ENCODE measurements around the gene COL9A2. TPM values are rescaled to one million over a fixed set of nuclear protein-coding genes. Genes with fewer than 3 reads are reported as not detected.
A peak's percentile ranks its signal among the peaks of the same experiment; 100 is the strongest.

Gene COL9A2
- total RNA-seq, 1 experiment from 2014 or later = 3.0 TPM

- CTCF ChIA-PET = no interaction called here
- no peak for TF ChIP-seq CTCF (IDR thresholded peaks at IDR 0.05; ENCODE audit: unreplicated experiment)
- no peaks in the 10 kb centered on the region for H3K27me3 Mint-ChIP-seq (ENCODE audit: unreplicated experiment)
- H3K36me3 Mint-ChIP-seq (ENCODE audit: insufficient read depth, unreplicated experiment) = peaks cover 19% of the 10 kb centered on the region
- no peak for DNase-seq
- H3K4me1 Mint-ChIP-seq (ENCODE audit: low read depth, unreplicated experiment) = peaks cover 15% of the 10 kb centered on the region
- intact Hi-C loops (cut with micrococcal nuclease; ENCODE audit: unreplicated experiment) = no loop called here
- H3K27ac Mint-ChIP-seq (ENCODE audit: unreplicated experiment) = no peak overlapping the region
- H3K4me3 Mint-ChIP-seq (ENCODE audit: low read depth, unreplicated experiment) = peak overlapping the region; percentile 93
- no peaks in the 10 kb centered on the region for H3K9me3 Mint-ChIP-seq (ENCODE audit: low read depth, unreplicated experiment)
- no TSS peak for BruUV-seq (replicated peaks)
Measured at GRCh38 chr1:40256401-40257084, 60.5 kb downstream of the COL9A2 start.

GRCh38 chr1:40255231-40255630 is 61.9 kb downstream of the COL9A2 start:
- H3K9me3 Mint-ChIP-seq (ENCODE audit: low read depth, unreplicated experiment) = no peaks in the 10 kb centered on the region
- no peak overlapping the region for H3K4me3 Mint-ChIP-seq (ENCODE audit: low read depth, unreplicated experiment)
- DNase-seq = no peak
- H3K27ac Mint-ChIP-seq (ENCODE audit: unreplicated experiment) = no peak overlapping the region
- intact Hi-C loops (cut with micrococcal nuclease; ENCODE audit: unreplicated experiment) = no loop called here
- no peak for TF ChIP-seq CTCF (IDR thresholded peaks at IDR 0.05; ENCODE audit: unreplicated experiment)
- H3K27me3 Mint-ChIP-seq (ENCODE audit: unreplicated experiment) = no peaks in the 10 kb centered on the region
- CTCF ChIA-PET = no interaction called here
- H3K4me1 Mint-ChIP-seq (ENCODE audit: low read depth, unreplicated experiment) = peaks cover 15% of the 10 kb centered on the region
- no TSS peak for BruUV-seq (replicated peaks)
- H3K36me3 Mint-ChIP-seq (ENCODE audit: insufficient read depth, unreplicated experiment) = peaks cover 19% of the 10 kb centered on the region

GRCh38 chr1:40252601-40253000 is 64.5 kb downstream of the COL9A2 start:
- intact Hi-C loops (cut with micrococcal nuclease; ENCODE audit: unreplicated experiment) = no loop called here
- no peaks in the 10 kb centered on the region for H3K9me3 Mint-ChIP-seq (ENCODE audit: low read depth, unreplicated experiment)
- H3K4me3 Mint-ChIP-seq (ENCODE audit: low read depth, unreplicated experiment) = no peak overlapping the region
- TF ChIP-seq CTCF (IDR thresholded peaks at IDR 0.05; ENCODE audit: unreplicated experiment) = no peak
- CTCF ChIA-PET = no interaction called here
- DNase-seq = no peak
- no peaks in the 10 kb centered on the region for H3K27me3 Mint-ChIP-seq (ENCODE audit: unreplicated experiment)
- no peak overlapping the region for H3K27ac Mint-ChIP-seq (ENCODE audit: unreplicated experiment)
- peaks cover 15% of the 10 kb centered on the region for H3K4me1 Mint-ChIP-seq (ENCODE audit: low read depth, unreplicated experiment)
- H3K36me3 Mint-ChIP-seq (ENCODE audit: insufficient read depth, unreplicated experiment) = peaks cover 6% of the 10 kb centered on the region
- no TSS peak for BruUV-seq (replicated peaks)

- BruUV-seq (replicated peaks) = no TSS peak
- CTCF ChIA-PET = no interaction called here
- no peaks in the 10 kb centered on the region for H3K36me3 Mint-ChIP-seq (ENCODE audit: insufficient read depth, unreplicated experiment)
- no peak overlapping the region for H3K27ac Mint-ChIP-seq (ENCODE audit: unreplicated experiment)
- no peak for DNase-seq
- H3K4me3 Mint-ChIP-seq (ENCODE audit: low read depth, unreplicated experiment) = no peak overlapping the region
- intact Hi-C loops (cut with micrococcal nuclease; ENCODE audit: unreplicated experiment) = no loop called here
- H3K27me3 Mint-ChIP-seq (ENCODE audit: unreplicated experiment) = no peaks in the 10 kb centered on the region
- no peaks in the 10 kb centered on the region for H3K9me3 Mint-ChIP-seq (ENCODE audit: low read depth, unreplicated experiment)
- peaks cover 15% of the 10 kb centered on the region for H3K4me1 Mint-ChIP-seq (ENCODE audit: low read depth, unreplicated experiment)
- no peak for TF ChIP-seq CTCF (IDR thresholded peaks at IDR 0.05; ENCODE audit: unreplicated experiment)
Measured at GRCh38 chr1:40251456-40251855, 65.6 kb downstream of the COL9A2 start.

Other genes with a start within 250 kb of the COL9A2 start
- 57.8 and 70.2 TPM in 2 replicates for gene PPT1, start 220.0 kb downstream of the COL9A2 start, total RNA-seq (2022)
- gene RLF, start 155.9 kb downstream of the COL9A2 start, total RNA-seq (2022) = 11.7 and 12.9 TPM in 2 replicates
- gene TMCO2, start 69.3 kb downstream of the COL9A2 start, total RNA-seq (2022) = not detected in 2 replicates
- gene ZMPSTE24, start 59.0 kb downstream of the COL9A2 start, total RNA-seq (2022) = 60.1 and 62.0 TPM in 2 replicates
- 12.8 and 13.7 TPM in 2 replicates for gene SMAP2, start 56.4 kb upstream of the COL9A2 start, total RNA-seq (2022)
- gene ZFP69B, start 133.2 kb upstream of the COL9A2 start, total RNA-seq (2022) = 4.5 and 5.1 TPM in 2 replicates
- gene ZFP69, start 160.0 kb upstream of the COL9A2 start, total RNA-seq (2022) = 2.7 and 2.9 TPM in 2 replicates
- gene EXO5, start 191.5 kb upstream of the COL9A2 start, total RNA-seq (2022) = 11.7 and 12.2 TPM in 2 replicates
- gene ZNF684, start 214.4 kb upstream of the COL9A2 start, total RNA-seq (2022) = 4.5 and 5.1 TPM in 2 replicates